ENCODE data around the gene PPIL1.

DNA sequence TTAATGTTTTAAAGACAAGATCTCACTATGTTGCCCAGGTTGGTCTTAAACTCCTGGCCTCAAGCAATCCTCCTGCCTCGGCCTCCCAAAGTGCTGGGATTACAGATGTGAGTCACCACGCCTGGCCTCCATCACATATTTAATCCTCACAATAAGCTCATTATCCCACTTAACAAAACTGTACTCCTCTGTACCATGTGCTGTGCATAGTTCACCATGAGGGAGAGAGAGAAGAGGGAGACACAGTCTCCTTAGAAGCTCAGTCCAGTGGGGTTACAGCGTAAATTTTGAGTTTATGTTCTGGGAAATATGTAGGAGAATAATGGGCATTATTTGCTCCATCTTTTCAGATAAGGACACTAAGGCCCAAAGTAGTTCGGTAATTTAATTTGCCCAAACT is 27.5 kb downstream of the PPIL1 start:
- TF ChIP-seq, protein P1, sequence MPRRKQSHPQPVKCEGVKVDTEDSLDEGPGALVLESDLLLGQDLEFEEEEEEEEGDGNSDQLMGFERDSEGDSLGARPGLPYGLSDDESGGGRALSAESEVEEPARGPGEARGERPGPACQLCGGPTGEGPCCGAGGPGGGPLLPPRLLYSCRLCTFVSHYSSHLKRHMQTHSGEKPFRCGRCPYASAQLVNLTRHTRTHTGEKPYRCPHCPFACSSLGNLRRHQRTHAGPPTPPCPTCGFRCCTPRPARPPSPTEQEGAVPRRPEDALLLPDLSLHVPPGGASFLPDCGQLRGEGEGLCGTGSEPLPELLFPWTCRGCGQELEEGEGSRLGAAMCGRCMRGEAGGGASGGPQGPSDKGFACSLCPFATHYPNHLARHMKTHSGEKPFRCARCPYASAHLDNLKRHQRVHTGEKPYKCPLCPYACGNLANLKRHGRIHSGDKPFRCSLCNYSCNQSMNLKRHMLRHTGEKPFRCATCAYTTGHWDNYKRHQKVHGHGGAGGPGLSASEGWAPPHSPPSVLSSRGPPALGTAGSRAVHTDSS (tag by site-specific recombination; IDR thresholded peaks at IDR 0.05): no peak
- no peak for TF ChIP-seq ZNF791 (tag by site-specific recombination; IDR thresholded peaks at IDR 0.05)
- TF ChIP-seq GLIS2 (tag by site-specific recombination; IDR thresholded peaks at IDR 0.05): no peak
- TF ChIP-seq ZNF623 (tag by site-specific recombination; IDR thresholded peaks at IDR 0.05): no peak
- TF ChIP-seq, protein P2, sequence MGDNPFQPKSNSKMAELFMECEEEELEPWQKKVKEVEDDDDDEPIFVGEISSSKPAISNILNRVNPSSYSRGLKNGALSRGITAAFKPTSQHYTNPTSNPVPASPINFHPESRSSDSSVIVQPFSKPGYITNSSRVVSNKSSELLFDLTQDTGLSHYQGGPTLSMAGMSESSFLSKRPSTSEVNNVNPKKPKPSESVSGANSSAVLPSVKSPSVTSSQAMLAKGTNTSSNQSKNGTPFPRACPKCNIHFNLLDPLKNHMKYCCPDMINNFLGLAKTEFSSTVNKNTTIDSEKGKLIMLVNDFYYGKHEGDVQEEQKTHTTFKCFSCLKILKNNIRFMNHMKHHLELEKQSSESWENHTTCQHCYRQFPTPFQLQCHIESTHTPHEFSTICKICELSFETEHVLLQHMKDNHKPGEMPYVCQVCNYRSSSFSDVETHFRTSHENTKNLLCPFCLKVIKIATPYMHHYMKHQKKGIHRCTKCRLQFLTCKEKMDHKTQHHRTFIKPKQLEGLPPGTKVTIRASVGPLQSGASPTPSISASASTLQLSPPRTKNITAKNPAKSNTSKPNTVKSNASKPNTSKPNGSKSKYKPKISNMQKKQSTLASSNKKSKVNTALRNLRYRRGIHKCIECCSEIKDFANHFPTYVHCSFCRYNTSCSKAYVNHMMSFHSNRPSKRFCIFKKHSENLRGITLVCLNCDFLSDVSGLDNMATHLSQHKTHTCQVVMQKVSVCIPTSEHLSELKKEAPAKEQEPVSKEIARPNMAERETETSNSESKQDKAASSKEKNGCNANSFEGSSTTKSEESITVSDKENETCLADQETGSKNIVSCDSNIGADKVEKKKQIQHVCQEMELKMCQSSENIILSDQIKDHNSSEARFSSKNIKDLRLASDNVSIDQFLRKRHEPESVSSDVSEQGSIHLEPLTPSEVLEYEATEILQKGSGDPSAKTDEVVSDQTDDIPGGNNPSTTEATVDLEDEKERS (tag by site-specific recombination; IDR thresholded peaks at IDR 0.05): no peak
- TF ChIP-seq ZBTB7A (tag by site-specific recombination; IDR thresholded peaks at IDR 0.05; ENCODE audit: low read depth): no peak
- no peak for TF ChIP-seq MEIS1 (CRISPR knock-in tag; IDR thresholded peaks at IDR 0.05; ENCODE audit: borderline replicate concordance)
- TF ChIP-seq, protein P3, sequence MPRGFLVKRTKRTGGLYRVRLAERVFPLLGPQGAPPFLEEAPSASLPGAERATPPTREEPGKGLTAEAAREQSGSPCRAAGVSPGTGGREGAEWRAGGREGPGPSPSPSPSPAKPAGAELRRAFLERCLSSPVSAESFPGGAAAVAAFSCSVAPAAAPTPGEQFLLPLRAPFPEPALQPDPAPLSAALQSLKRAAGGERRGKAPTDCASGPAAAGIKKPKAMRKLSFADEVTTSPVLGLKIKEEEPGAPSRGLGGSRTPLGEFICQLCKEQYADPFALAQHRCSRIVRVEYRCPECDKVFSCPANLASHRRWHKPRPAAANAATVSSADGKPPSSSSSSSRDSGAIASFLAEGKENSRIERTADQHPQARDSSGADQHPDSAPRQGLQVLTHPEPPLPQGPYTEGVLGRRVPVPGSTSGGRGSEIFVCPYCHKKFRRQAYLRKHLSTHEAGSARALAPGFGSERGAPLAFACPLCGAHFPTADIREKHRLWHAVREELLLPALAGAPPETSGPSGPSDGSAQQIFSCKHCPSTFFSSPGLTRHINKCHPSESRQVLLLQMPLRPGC (tag by site-specific recombination; IDR thresholded peaks at IDR 0.05): no peak
- TF ChIP-seq ZNF223 (tag by site-specific recombination; IDR thresholded peaks at IDR 0.05): no peak
- TF ChIP-seq ZNF76 (tag by site-specific recombination; IDR thresholded peaks at IDR 0.05; ENCODE audit: borderline replicate concordance, low read depth): no peak
- TF ChIP-seq ZNF391 (tag by site-specific recombination; IDR thresholded peaks at IDR 0.05; ENCODE audit: borderline replicate concordance, low read depth): no peak

All from HEK293 (cell line).